GM19324 (cell line): ENCODE measurements around the gene ADA.

ENCODE experiments used
- ATAC-seq: cut with Tn5 transposase; IDR thresholded peaks from one replicate; pipeline ENCODE4 v1.9.1; 2021; ENCODE audit warnings: mild to moderate bottlenecking, moderate library complexity; ENCODE audit not compliant: unreplicated experiment, low FRiP score

The ADA gene

GRCh38 chr20:44625361-44625760, 26.1 kb downstream of the ADA start:
- no peak for ATAC-seq

- no peak for ATAC-seq
Measured at GRCh38 chr20:44624743-44625271, 26.7 kb downstream of the ADA start.

DNA sequence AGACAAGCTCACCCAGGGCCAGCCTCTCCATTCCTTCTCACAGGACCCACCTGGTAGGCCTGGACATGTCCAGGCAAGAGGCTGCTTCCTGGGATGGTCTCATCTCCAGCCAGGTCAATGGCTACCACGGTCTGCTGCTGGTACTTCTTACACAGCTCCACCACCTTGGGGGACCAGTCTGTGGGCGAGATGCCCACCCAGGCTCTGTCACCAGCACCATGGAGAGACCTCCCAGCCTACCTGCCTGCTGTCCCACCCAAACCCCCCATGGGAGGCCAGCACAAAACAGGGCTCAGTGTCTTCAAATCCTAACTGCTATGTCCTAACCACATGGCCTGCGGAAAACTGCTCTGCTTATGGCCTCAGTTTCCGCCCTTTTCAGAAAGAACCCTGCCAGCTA, 27.3 kb downstream of the ADA start:
- no peak for ATAC-seq

DNA sequence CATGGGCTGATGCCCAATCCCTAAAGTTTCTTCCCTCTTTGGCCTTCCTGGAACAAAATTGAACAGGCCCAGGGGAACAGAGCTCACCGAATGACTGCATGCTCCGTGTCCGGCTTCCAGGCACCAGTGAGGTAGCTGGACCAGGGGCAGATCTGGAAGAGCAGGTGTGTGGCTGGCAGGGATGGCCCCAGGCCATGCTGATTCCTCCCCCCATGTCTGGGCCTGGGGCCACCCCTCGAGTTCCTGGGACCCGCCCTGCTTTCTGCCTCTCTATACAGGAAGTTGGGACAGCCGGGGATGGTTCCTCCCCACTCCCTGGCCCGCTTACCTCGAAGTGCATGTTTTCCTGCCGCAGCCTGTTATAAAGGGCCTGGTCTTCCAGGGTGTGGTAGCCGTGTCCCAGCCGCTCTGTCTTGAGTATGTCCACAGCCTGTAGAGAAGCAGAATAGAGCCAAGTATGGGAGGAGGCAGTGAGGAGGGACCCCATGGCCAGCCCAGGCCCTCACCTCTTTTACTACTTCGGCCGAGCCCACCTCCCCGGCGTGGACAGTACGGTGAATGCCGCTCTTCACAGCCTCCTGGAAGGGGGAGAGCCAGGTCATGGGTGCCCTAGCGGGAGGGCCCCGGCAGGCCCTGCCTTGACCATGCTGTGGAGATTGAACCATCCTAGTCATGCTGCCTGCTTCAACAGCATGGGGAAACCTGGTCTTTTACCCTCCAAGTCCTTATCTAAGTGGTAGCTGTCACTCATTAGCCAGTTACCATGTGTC, 28.8 kb downstream of the ADA start:
- ATAC-seq, result no peak

DNA sequence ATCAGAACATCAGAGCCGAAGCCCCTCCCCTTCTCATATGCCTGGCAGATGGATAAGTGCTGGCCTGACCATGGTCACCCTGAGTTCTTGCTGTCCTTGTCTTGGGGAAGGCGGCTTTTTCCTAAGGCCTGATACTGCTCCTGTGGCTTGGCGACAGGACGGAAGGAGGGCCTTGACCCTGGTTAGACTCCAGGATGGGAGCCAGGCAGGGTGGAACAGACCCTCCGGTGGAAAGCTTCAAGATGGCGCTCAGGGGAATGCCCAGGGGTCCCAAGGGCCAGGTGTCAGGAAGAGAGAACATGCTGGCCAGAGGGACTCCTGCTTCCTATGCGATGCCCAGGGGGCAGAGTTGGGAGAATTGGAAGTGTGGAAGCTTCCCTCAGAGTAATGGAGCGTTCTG, 29.6 kb downstream of the ADA start:
- ATAC-seq, result no peak

DNA sequence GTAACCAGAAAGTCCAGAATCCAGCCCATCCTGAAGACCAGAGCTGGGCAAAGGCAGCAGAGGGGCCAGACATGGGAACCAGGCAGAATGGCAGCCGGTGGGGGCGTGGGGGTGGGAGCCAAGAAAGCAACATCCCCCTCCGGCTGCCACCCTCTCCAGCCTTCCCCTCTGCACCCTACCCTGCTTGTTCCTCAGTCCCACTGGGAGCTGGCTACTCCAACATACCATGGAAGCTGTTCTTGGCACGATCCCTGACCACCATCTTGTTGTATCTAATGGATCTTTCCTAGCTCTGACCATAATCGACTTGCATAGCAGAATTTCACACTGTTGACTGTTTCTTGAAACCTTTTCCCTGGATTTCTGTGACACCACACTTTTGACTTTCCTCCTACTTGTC, 30.2 kb downstream of the ADA start:
- no peak for ATAC-seq

GRCh38 chr20:44620030-44620429, 31.5 kb downstream of the ADA start:
- ATAC-seq, result no peak

- ATAC-seq, result no peak
Measured at GRCh38 chr20:44619294-44619693, 32.2 kb downstream of the ADA start.

GRCh38 chr20:44618318-44618731, 33.2 kb downstream of the ADA start:
- no peak for ATAC-seq

- ATAC-seq, result no peak
Measured at GRCh38 chr20:44616604-44616964, 34.9 kb downstream of the ADA start.

GRCh38 chr20:44615876-44616603, 35.5 kb downstream of the ADA start:
- no peak for ATAC-seq

- no peak for ATAC-seq
Measured at GRCh38 chr20:44615169-44615791, 36.2 kb downstream of the ADA start.

- no peak for ATAC-seq
Measured at GRCh38 chr20:44614525-44614924, 37.0 kb downstream of the ADA start.

GRCh38 chr20:44613575-44613974, 37.9 kb downstream of the ADA start:
- no peak for ATAC-seq

DNA sequence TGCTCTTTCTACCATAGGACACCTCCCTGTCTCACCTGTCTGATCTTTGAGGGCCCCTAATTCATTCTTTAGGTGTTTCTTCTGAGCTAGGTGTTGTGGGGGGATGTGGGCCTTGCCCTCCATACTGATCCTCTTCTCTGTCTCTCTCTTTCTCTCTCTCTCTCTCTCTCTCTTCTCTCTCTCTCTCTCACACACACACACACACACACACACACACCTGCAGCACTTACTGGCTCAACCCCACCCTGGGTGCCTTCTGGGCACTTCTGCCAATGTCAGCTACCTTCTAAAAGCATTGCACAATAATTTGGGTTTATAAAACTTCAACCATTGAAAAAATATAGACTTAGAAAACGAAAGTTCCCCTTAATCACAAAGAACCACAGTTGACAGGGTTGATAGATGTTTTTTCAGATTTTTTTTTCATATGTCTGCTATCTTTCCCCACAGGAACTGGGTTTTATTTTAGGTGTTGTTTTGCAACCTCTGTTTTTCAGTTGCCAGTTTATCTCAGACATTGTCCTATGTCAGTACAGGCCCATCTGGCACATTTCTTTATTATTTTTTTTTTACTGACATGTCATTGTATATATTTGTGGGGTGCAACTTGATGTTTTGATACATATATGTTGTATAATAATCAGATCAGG, 41.1 kb downstream of the ADA start:
- no peak for ATAC-seq

GRCh38 chr20:44609516-44610312, 41.8 kb downstream of the ADA start:
- ATAC-seq, result no peak

DNA sequence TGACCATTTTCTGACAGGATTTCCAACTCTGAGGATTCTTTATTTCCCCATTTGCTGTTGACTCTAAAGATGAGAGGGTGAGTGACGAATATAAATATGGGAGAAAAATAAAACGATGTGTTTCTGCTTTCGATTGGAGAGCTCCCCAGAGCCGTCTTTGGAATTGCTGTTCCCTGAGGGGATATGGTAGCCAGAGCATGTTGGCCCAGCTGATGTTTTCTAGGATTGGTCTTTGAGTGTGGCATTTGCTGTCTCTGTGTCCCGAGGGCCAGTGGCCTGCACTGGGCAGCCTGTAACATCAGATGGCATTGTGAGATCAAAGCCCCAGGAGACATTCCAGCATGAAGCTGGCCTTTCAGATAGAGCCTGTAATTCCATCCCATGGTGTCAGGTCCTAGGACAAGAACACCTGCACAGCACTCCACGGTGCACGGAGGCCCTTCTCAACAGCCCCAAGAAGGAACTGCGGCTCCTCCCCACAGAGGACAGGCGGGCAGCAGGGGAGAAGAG, 42.4 kb downstream of the ADA start:
- no peak for ATAC-seq

- no peak for ATAC-seq
Measured at GRCh38 chr20:44606725-44607441, 44.6 kb downstream of the ADA start.

- ATAC-seq, result no peak
Measured at GRCh38 chr20:44603327-44603726, 48.2 kb downstream of the ADA start.
